Chondrocyte (in vitro differentiated cells): ENCODE results near the gene OR51V1. TPM values are rescaled to one million over a fixed set of nuclear protein-coding genes. Genes with fewer than 3 reads are reported as not detected.

ENCODE experiments used
- DNase-seq: peaks from one replicate; pipeline ENCODE4 v3.0.0; 2021; ENCODE audit warnings: mixed read lengths, low spot score
- H3K27ac Mint-ChIP-seq: one replicate; pipeline ENCODE4 v1.8.0; 2021; ENCODE audit warnings: mild to moderate bottlenecking, moderate library complexity, mixed read lengths; ENCODE audit not compliant: unreplicated experiment
- H3K27me3 Mint-ChIP-seq: 2 replicates; pipeline ENCODE4 v1.8.0; 2021; ENCODE audit warnings: low read depth, mixed read lengths
- H3K36me3 Mint-ChIP-seq: 2 replicates; pipeline ENCODE4 v1.8.0; 2021; ENCODE audit warnings: low read depth, mixed read lengths
- H3K4me1 Mint-ChIP-seq: 2 replicates; pipeline ENCODE4 v1.8.0; 2021; ENCODE audit warnings: low read depth, mild to moderate bottlenecking, mixed read lengths
- H3K4me3 Mint-ChIP-seq: one replicate; pipeline ENCODE4 v1.8.0; 2021; ENCODE audit warnings: mild to moderate bottlenecking, moderate library complexity, mixed read lengths; ENCODE audit not compliant: unreplicated experiment
- H3K9me3 Mint-ChIP-seq: 2 replicates; pipeline ENCODE4 v1.8.0; 2021; ENCODE audit warnings: low read depth, mixed read lengths
- total RNA-seq: library from RNA; stranded (reverse); gene quantifications from 3 replicates; pipeline ENCODE4 v1.2.1, GENCODE V29; 2021
- TF ChIP-seq, protein P1 (sequence below): fragments of 200-600 bp; sonication (generic); IDR thresholded peaks from 2 replicates; pipeline ENCODE4 v1.5.0; 2021; ENCODE audit warnings: antibody characterized with exemption, mild to moderate bottlenecking, moderate library complexity

Gene OR51V1
- total RNA-seq, 1 donor from 2014 or later: not detected

DNA sequence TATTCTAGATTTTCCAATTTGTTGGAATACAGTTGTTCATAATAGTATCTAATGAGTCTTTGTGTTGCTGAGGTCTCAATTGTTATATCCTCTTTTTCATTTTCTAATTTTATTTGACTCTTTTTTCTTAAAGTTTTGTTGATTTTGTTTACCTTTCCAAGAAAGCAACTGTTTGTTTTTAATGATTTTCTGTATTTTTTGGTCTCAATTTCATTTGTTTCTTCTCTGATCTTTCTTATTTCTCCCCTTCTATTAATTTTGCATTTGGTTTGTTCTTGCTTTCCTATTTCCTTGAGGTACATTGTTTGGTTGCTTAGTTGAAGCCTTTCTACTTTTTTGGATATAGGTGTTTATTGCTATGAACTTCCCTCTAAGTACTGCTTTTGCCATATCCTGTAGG is 40.7 kb downstream of the OR51V1 start:
- H3K27me3 Mint-ChIP-seq: peaks cover 6% of the 10 kb centered on the region
- DNase-seq: no peak
- H3K4me3 Mint-ChIP-seq: no peak overlapping the region
- TF ChIP-seq, protein P1, sequence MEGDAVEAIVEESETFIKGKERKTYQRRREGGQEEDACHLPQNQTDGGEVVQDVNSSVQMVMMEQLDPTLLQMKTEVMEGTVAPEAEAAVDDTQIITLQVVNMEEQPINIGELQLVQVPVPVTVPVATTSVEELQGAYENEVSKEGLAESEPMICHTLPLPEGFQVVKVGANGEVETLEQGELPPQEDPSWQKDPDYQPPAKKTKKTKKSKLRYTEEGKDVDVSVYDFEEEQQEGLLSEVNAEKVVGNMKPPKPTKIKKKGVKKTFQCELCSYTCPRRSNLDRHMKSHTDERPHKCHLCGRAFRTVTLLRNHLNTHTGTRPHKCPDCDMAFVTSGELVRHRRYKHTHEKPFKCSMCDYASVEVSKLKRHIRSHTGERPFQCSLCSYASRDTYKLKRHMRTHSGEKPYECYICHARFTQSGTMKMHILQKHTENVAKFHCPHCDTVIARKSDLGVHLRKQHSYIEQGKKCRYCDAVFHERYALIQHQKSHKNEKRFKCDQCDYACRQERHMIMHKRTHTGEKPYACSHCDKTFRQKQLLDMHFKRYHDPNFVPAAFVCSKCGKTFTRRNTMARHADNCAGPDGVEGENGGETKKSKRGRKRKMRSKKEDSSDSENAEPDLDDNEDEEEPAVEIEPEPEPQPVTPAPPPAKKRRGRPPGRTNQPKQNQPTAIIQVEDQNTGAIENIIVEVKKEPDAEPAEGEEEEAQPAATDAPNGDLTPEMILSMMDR: no peak
- H3K4me1 Mint-ChIP-seq: no peaks in the 10 kb centered on the region
- no peaks in the 10 kb centered on the region for H3K36me3 Mint-ChIP-seq
- H3K9me3 Mint-ChIP-seq: peaks cover 5% of the 10 kb centered on the region
- no peak overlapping the region for H3K27ac Mint-ChIP-seq

DNA sequence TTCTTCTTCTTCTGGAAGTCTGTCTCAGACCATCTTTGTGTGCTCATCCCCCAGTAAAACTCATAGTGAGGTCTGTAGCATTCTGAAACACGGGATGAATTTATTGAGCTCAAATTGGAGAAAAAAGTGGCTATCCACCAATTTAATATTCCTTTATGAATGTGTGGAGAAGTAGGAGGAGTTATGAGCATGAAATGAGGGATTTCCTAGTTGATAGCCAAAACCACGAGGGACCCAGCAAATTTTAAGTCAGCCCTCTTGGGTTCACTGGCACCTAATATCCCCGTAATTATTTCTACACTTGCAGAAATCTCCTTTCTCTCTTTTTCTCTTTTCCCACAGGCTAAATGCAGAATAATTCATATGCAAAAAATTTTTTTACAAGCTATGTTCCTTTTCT is 45.8 kb downstream of the OR51V1 start, which contains the start of gene OR52A1:
Gene OR52A1 (minus strand): TSS at position 101 of the 400 bp plus-strand sequence. CDS start 2,388 bp downstream, outside the sequence.
- H3K27me3 Mint-ChIP-seq: peaks cover 17% of the 10 kb centered on the region
- no peaks in the 10 kb centered on the region for H3K9me3 Mint-ChIP-seq
- no peaks in the 10 kb centered on the region for H3K4me1 Mint-ChIP-seq
- DNase-seq: no peak
- no peak within 1 kb of the TSS for H3K27ac Mint-ChIP-seq
- no peak within 1 kb of the TSS for H3K4me3 Mint-ChIP-seq
- H3K36me3 Mint-ChIP-seq: no peaks in the 10 kb centered on the region
- TF ChIP-seq, protein P1: no peak

DNA sequence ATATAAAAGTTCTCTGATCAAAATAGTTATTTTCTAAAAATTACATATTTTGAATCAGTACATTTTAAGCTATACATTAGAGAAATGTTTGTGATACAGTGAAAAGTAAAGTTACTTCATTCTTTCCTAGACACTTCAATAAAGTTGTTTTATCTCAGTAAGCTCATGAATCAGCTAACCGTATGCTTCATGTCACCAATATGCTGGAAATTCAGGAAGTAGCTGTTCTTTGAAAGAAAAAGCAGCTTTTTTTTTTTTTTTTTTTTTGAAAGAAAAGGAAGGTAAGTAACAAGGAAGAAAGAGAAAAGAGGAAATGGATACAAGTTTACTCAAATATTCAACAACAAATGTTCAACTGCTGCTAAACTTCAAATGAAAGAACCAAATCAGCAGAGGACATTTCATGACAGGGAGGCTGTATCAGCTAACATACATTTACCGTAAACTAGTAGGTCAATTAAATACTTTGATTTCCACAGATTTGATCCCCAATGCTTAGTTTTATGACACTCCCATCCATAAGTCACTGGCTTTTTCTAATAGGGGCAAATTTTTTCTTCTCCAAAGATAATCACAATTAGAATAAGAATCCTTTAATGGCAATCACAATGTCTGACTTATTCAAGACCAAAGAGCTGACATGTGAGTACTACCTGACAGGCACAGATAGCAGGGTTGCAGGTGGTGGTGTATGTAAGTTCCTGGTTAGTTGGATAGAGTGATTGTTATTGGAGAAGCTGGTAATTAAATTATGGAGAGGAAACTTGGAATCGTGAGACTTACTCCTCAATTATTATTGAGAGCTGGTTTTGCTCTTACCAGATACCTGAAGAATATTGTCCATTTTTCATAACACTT is 46.7 kb downstream of the OR51V1 start:
- H3K4me1 Mint-ChIP-seq: no peaks in the 10 kb centered on the region
- no peaks in the 10 kb centered on the region for H3K36me3 Mint-ChIP-seq
- H3K27ac Mint-ChIP-seq: no peak overlapping the region
- no peaks in the 10 kb centered on the region for H3K9me3 Mint-ChIP-seq
- DNase-seq: no peak
- peaks cover 17% of the 10 kb centered on the region for H3K27me3 Mint-ChIP-seq
- TF ChIP-seq, protein P1: no peak
- H3K4me3 Mint-ChIP-seq: no peak overlapping the region

DNA sequence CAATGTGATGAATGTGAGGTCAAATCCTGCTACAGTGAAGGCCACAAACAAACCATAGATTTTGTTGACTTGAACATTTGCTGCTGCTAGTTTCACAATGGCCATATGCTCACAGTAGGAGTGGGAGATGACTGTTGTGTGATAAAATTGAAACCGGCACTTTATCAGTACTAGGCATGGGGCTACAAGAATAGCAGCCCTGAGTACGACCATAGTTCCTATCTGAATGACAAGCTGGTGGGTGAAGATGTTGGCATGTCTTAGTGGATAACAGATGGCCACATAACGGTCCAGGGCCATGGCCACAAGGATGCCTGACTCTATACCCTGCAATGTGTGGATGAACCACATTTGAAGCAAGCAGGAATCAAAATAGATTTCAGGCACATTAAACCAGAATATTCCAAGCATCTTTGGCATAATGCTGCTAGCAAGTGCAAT is 48.7 kb downstream of the OR51V1 start:
- Mint-ChIP-seq H3K36me3 (no peaks in the 10 kb centered on the region), H3K4me3 (no peak overlapping the region), H3K9me3 (no peaks in the 10 kb centered on the region), H3K27ac (no peak overlapping the region), H3K27me3 (peaks cover 14% of the 10 kb centered on the region), H3K4me1 (no peaks in the 10 kb centered on the region)
- no peak for DNase-seq
- TF ChIP-seq, protein P1: no peak

Other genes starting within 250 kb of the OR51V1 start
- gene OR51A2, start 245.0 kb downstream of the OR51V1 start, total RNA-seq: not detected in 3 replicates
- gene OR51L1, start 205.8 kb downstream of the OR51V1 start, total RNA-seq: not detected in 3 replicates
- gene OR52J3, start 154.2 kb downstream of the OR51V1 start, total RNA-seq: not detected in 3 replicates
- not detected in 3 replicates for gene OR52E2, start 141.1 kb downstream of the OR51V1 start, total RNA-seq
- not detected in 3 replicates for gene OR52E1, start 131.1 kb downstream of the OR51V1 start, total RNA-seq
- not detected in 3 replicates for gene OR52A5, start 62.3 kb downstream of the OR51V1 start, total RNA-seq
- gene OR52A1, start 45.9 kb downstream of the OR51V1 start, total RNA-seq: not detected in 3 replicates
- not detected in 3 replicates for gene HBB, start 26.4 kb upstream of the OR51V1 start, total RNA-seq
- gene HBD, start 33.8 kb upstream of the OR51V1 start, total RNA-seq: not detected in 3 replicates
- gene HBG1, start 49.2 kb upstream of the OR51V1 start, total RNA-seq: not detected in 3 replicates
- not detected in 3 replicates for gene HBG2, start 54.1 kb upstream of the OR51V1 start, total RNA-seq
- not detected in 3 replicates for gene HBE1, start 69.3 kb upstream of the OR51V1 start, total RNA-seq
- not detected in 3 replicates for gene OR51B4, start 101.3 kb upstream of the OR51V1 start, total RNA-seq
- gene OR51B2, start 123.6 kb upstream of the OR51V1 start, total RNA-seq: not detected in 3 replicates
- gene OR51B5, start 142.8 kb upstream of the OR51V1 start, total RNA-seq: 0.20 TPM in 1 of 3 replicates, not detected in the others
- gene OR51B6, start 150.8 kb upstream of the OR51V1 start, total RNA-seq: not detected in 3 replicates
- not detected in 3 replicates for gene OR51M1, start 183.1 kb upstream of the OR51V1 start, total RNA-seq
- not detected in 3 replicates for gene OR51Q1, start 221.4 kb upstream of the OR51V1 start, total RNA-seq
- gene OR51I1, start 240.8 kb upstream of the OR51V1 start, total RNA-seq: 0.46 TPM in 1 of 3 replicates, not detected in the others
- gene OR51I2, start 248.6 kb upstream of the OR51V1 start, total RNA-seq: not detected in 3 replicates